Measurements from ENCODE around the gene CDC42EP5. TPM values are rescaled to one million over a fixed set of nuclear protein-coding genes. Genes with fewer than 3 reads are reported as not detected.

Gene CDC42EP5
- total RNA-seq, 1 donor from 2014 or later, result 18.2 TPM

DNA sequence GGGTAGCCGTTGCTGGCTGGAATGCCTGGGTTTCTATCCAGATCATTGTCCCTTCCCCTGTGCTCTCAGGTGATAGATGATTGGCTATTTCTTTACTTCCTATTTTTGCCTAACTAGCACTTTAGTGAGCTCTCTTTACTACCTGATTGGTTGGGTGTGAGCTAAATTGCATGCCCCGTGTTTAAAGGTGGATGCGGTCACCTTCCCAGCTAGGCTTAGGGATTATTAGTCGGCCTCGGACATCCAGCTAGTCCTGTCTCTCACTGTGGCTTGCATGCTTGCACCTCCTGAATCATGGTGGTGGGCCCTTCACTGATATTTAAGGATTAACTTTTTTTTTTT is 47.7 kb downstream of the CDC42EP5 start:
- Histone ChIP-seq H3K27me3 (ENCODE audit: control insufficient read depth, insufficient read depth, low read length) (peaks cover 5% of the 10 kb centered on the region), H3K4me3 (ENCODE audit: low read depth, low read length) (no peak overlapping the region), H3K36me3 (ENCODE audit: control insufficient read depth, insufficient read depth, low read length) (no peaks in the 10 kb centered on the region)
- DNase-seq (ENCODE audit: low read depth), result no peak
- no peak for TF ChIP-seq CTCF (IDR thresholded peaks at IDR 0.05; ENCODE audit: insufficient read depth, low read length, severe bottlenecking)
- no peak for FAIRE-seq

DNA sequence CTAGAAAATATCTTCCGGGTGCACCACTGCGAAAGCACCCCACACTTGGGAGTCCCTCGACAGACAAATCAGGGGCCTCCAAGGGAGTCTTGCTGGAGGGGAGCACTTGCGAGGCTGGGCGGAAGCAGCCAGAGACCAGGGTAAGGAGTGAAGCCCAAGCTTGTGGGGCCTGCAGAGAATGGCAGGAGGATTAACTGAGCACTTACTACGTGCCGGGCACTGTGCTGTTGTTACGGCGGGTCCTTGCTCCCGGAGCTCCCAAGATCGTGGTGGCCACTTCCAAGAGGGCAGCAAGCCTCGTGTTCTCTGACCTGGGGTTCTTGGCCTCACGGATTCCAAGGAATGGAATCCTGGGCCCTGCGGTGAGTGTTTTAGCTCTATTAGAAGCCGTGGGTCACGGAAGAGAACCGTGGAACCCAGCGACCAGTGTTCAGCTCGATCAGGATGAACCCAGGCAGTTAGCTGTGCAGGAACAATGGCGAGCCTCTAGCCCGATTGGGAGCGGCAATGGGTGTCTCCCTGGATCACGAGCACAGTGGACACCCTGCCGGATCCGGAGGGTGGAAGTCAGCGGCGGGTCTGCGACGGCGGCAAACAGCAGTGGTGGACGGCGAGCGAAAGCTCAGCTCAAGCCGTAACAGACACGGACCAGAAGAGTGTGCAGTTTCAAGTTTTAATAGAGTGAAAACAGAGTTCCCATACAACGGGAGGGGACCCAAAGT is 48.3 kb downstream of the CDC42EP5 start:
- H3K27me3 ChIP-seq (ENCODE audit: control insufficient read depth, insufficient read depth, low read length), result peaks cover 5% of the 10 kb centered on the region
- no peak for TF ChIP-seq CTCF (IDR thresholded peaks at IDR 0.05; ENCODE audit: insufficient read depth, low read length, severe bottlenecking)
- no peak for DNase-seq (ENCODE audit: low read depth)
- H3K4me3 ChIP-seq (ENCODE audit: low read depth, low read length), result no peak overlapping the region
- FAIRE-seq, result no peak
- H3K36me3 ChIP-seq (ENCODE audit: control insufficient read depth, insufficient read depth, low read length), result no peaks in the 10 kb centered on the region

DNA sequence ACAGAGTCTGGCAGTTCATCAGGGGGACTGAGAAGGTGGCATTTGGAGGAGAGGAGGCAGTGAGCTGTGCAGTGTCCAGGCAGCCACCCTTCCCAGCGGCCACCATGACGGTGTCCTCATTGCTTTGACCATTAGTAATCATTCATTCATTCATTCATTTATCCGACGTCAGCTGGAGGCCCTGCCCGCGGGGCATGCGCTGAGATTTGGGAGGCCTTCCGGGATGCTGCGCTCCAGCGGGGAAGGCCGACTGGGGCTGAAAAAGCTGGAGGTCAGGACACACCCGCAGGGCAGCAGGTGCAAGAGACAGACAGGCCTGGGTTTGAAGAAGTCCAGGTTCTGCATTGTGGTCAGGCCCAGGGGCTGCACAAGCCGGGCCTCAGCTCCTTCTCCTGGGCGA is 48.9 kb downstream of the CDC42EP5 start:
- no peak overlapping the region for H3K4me3 ChIP-seq (ENCODE audit: low read depth, low read length)
- no peak for DNase-seq (ENCODE audit: low read depth)
- no peak for TF ChIP-seq CTCF (IDR thresholded peaks at IDR 0.05; ENCODE audit: insufficient read depth, low read length, severe bottlenecking)
- H3K36me3 ChIP-seq (ENCODE audit: control insufficient read depth, insufficient read depth, low read length), result no peaks in the 10 kb centered on the region
- peaks cover 5% of the 10 kb centered on the region for H3K27me3 ChIP-seq (ENCODE audit: control insufficient read depth, insufficient read depth, low read length)
- FAIRE-seq, result no peak

GRCh38 chr19:54422136-54422535 is 51.0 kb downstream of the CDC42EP5 start:
- Histone ChIP-seq H3K36me3 (ENCODE audit: control insufficient read depth, insufficient read depth, low read length) (no peaks in the 10 kb centered on the region), H3K27me3 (ENCODE audit: control insufficient read depth, insufficient read depth, low read length) (peaks cover 5% of the 10 kb centered on the region), H3K4me3 (ENCODE audit: low read depth, low read length) (no peak overlapping the region)
- FAIRE-seq, result no peak
- no peak for TF ChIP-seq CTCF (IDR thresholded peaks at IDR 0.05; ENCODE audit: insufficient read depth, low read length, severe bottlenecking)
- no peak for DNase-seq (ENCODE audit: low read depth)

DNA sequence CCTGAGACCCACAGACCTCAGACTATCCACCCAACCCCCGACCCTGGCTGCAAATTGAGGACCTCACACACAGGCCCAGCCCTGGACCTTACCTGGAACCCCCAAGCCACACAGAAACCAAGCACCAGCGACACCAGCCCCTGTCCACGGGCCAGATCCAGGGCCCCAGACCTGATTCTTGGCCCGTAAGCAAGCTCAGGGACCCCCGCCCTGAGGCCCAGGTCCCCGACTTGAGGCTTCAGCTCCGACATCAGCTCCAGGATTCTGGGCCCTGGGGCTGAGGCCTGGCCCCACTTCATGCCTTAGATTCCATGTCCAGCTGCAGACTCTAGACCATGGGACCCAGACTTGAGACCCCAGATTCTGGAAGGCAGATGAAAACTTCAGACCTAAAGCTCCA is 51.6 kb downstream of the CDC42EP5 start:
- no peak for DNase-seq (ENCODE audit: low read depth)
- H3K27me3 ChIP-seq (ENCODE audit: control insufficient read depth, insufficient read depth, low read length), result peaks cover 8% of the 10 kb centered on the region
- no peak for FAIRE-seq
- TF ChIP-seq CTCF (IDR thresholded peaks at IDR 0.05; ENCODE audit: insufficient read depth, low read length, severe bottlenecking), result no peak
- H3K36me3 ChIP-seq (ENCODE audit: control insufficient read depth, insufficient read depth, low read length), result no peaks in the 10 kb centered on the region
- no peak overlapping the region for H3K4me3 ChIP-seq (ENCODE audit: low read depth, low read length)

- peaks cover 8% of the 10 kb centered on the region for H3K27me3 ChIP-seq (ENCODE audit: control insufficient read depth, insufficient read depth, low read length)
- DNase-seq (ENCODE audit: low read depth), result no peak
- no peaks in the 10 kb centered on the region for H3K36me3 ChIP-seq (ENCODE audit: control insufficient read depth, insufficient read depth, low read length)
- no peak for FAIRE-seq
- H3K4me3 ChIP-seq (ENCODE audit: low read depth, low read length), result no peak overlapping the region
- no peak for TF ChIP-seq CTCF (IDR thresholded peaks at IDR 0.05; ENCODE audit: insufficient read depth, low read length, severe bottlenecking)
Measured at GRCh38 chr19:54421169-54421516, 52.0 kb downstream of the CDC42EP5 start.
